ENCODE measurements around the gene CEP170B.

Gene CEP170B

GRCh38 chr14:104932676-104933631 is 67.9 kb downstream of the CEP170B start:
- peak; percentile 10 for DNase-seq (ENCODE audit: low read depth, low spot score)
- POLR2A ChIA-PET, result interaction anchor here (0.6 to 1.2 kb wide), 2 partner anchors 31 to 41 kb away, joined by 3 to 5 read pairs; no protein-coding TSS in a partner anchor
- TF ChIP-seq, protein P1, sequence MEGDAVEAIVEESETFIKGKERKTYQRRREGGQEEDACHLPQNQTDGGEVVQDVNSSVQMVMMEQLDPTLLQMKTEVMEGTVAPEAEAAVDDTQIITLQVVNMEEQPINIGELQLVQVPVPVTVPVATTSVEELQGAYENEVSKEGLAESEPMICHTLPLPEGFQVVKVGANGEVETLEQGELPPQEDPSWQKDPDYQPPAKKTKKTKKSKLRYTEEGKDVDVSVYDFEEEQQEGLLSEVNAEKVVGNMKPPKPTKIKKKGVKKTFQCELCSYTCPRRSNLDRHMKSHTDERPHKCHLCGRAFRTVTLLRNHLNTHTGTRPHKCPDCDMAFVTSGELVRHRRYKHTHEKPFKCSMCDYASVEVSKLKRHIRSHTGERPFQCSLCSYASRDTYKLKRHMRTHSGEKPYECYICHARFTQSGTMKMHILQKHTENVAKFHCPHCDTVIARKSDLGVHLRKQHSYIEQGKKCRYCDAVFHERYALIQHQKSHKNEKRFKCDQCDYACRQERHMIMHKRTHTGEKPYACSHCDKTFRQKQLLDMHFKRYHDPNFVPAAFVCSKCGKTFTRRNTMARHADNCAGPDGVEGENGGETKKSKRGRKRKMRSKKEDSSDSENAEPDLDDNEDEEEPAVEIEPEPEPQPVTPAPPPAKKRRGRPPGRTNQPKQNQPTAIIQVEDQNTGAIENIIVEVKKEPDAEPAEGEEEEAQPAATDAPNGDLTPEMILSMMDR (IDR thresholded peaks at IDR 0.05; ENCODE audit: insufficient read depth, low read length, missing control alignments), result peak; percentile 92
- CTCF ChIA-PET, result interaction anchor here (0.6 to 3.3 kb wide), 17 partner anchors 8 to 115 kb away, joined by 3 to 15 read pairs (median 5); partner anchors contain the start of gene PLD4
- peak overlapping the region; percentile 50 for H3K4me3 ChIP-seq (ENCODE audit: low read depth, low read length)

DNA sequence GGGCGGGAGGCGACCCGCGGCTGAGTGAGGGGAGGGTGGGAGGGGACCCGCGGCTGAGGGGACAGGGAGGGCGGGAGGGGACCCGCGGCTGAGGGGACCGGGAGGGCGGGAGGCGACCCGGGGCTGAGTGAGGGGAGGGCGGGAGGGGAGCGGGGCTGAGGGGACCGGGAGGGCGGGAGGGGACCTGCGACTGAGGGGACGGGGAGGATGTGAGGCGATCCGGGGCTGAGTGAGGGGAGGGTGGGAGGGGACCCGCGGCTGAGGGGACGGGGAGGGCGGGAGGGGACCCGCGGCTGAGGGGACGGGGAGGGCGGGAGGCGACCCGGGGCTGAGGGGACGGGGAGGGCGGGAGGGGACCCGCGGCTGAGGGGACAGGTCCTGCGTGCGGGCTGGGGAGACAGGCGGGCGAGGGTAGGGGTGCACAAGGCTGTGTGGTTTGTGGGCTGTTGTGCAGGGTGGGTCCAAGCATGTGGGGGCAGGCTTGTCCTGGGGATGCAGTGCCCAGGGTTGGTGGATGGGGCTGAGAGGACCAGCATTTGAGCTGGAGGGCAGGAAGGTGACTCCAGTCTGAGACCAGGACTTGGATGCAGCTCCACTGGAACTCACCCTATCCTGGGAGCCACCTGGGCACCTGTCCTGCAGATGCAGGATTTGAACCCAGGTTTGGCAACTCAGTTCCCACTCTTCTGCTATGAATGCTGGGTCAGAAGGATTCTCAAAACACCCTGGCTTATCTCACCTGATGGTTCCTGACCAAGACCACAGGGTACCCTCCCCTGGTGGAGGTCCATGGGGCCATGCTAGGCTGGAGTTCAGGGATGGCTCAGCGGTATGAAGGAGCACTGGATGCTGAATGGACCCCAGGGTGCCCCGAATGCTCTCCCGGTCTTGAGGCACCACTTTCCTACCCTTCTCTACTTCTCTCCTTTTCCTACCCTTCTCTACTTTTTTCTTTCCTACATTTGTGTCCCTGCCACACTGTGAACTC is 69.0 kb downstream of the CEP170B start:
- TF ChIP-seq, protein P1 (IDR thresholded peaks at IDR 0.05; ENCODE audit: insufficient read depth, low read length, missing control alignments), result no peak
- DNase-seq (ENCODE audit: low read depth, low spot score), result no peak
- H3K4me3 ChIP-seq (ENCODE audit: low read depth, low read length), result peak overlapping the region; percentile 15
- ChIA-PET POLR2A (interaction anchor here (0.5 to 1.1 kb wide), 4 partner anchors 13 to 144 kb away, joined by 3 to 5 read pairs (median 4); no protein-coding TSS in a partner anchor), CTCF (interaction anchor here (0.8 to 3.3 kb wide), 15 partner anchors 9 to 114 kb away, joined by 3 to 25 read pairs (median 5); partner anchors contain the start of gene PLD4)

GRCh38 chr14:104935026-104935650 is 70.1 kb downstream of the CEP170B start:
- CTCF ChIA-PET, result interaction anchor here (1.0 to 3.3 kb wide), 9 partner anchors 10 to 111 kb away, joined by 3 to 25 read pairs (median 4); partner anchors contain the start of gene PLD4
- TF ChIP-seq, protein P1 (IDR thresholded peaks at IDR 0.05; ENCODE audit: insufficient read depth, low read length, missing control alignments), result no peak
- H3K4me3 ChIP-seq (ENCODE audit: low read depth, low read length), result no peak overlapping the region
- no peak for DNase-seq (ENCODE audit: low read depth, low spot score)
- POLR2A ChIA-PET, result interaction anchor here (0.5 to 1.1 kb wide), 3 partner anchors 12 to 143 kb away, joined by 3 to 5 read pairs (median 4); no protein-coding TSS in a partner anchor

DNA sequence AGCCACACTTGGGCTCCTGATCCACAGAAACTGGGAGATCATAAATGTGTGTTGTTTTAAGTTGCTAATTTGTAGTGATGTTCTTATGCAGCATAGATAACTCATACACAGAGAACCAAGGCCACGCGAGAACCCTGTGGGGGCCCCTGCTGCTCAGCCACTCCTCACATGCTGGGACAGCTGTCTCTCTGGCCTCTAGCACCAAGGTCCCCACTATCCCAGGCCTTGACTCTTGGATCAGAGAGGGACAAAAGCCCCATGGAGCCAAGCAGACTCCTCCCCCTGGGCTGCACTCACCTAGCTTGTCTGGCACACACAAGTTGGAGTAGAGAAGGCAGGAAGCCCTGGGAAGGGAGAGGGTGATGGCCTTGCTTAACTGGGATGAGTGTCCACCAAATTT is 70.9 kb downstream of the CEP170B start:
- CTCF ChIA-PET, result interaction anchor here (1.6 to 3.3 kb wide), 3 partner anchors 39 to 110 kb away, joined by 5 to 25 read pairs (median 14); no protein-coding TSS in a partner anchor
- POLR2A ChIA-PET, result no interaction called here
- TF ChIP-seq, protein P1 (IDR thresholded peaks at IDR 0.05; ENCODE audit: insufficient read depth, low read length, missing control alignments), result no peak
- DNase-seq (ENCODE audit: low read depth, low spot score), result no peak
- H3K4me3 ChIP-seq (ENCODE audit: low read depth, low read length), result no peak overlapping the region

- ChIA-PET CTCF (interaction anchor here (1.1 to 3.1 kb wide), 2 partner anchors 39 to 109 kb away, joined by 3 to 25 read pairs; no protein-coding TSS in a partner anchor), POLR2A (no interaction called here)
Measured at GRCh38 chr14:104936361-104937155, 71.5 kb downstream of the CEP170B start.

More at GRCh38 chr14:104936361-104937155, 71.5 kb downstream of the CEP170B start:
- DNase-seq (ENCODE audit: low read depth, low spot score), result no peak
- no peak overlapping the region for H3K4me3 ChIP-seq (ENCODE audit: low read depth, low read length)
- TF ChIP-seq, protein P1 (IDR thresholded peaks at IDR 0.05; ENCODE audit: insufficient read depth, low read length, missing control alignments), result no peak

Measured in AG04449 (cell line).